ENCODE measurements around the gene FAM76B.

FAM76B gene

GRCh38 chr11:95732930-95733602 lies 56.5 kb downstream of the FAM76B start:
- no peak for DNase-seq (ENCODE audit: low read depth in 2 of 2)

DNA sequence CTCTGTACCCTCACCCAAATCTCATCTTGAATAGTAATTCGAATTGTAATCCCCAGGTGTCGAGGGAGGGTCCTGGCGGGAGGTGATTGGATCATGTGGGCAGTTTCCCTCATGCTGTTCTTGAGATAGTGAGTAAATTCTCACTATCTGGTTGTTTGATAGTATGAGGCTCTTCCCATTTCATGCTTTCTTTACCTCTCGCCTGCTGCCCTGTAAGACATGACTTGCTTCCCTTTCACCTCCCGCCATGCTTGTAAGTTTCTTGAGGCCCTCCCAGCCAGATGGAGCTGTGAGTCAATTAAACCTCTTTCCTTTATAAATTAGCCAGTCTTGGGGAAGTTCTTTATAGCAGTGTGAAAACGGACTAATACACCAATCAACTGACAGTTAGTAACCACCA lies 60.1 kb downstream of the FAM76B start:
- DNase-seq (ENCODE audit: low read depth in 2 of 2), result no peak

DNA sequence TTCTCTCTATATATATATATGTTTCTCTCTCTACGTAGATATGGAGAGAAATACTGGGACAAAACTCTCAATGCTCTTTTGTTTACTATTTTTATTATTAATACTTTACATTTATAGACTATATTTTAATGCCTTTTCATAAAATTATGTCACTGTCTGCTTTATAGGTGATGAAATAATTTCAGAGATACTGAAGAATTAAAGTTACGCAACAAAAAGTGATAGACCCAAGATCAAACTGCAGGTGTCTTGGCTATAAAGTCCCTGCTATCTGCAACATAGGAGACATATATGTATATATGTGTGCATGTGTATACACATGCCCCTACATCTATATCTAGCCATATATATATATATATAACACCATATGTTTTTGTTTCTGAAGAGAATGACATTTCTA lies 60.8 kb downstream of the FAM76B start:
- DNase-seq (ENCODE audit: low read depth in 2 of 2), result no peak

DNA sequence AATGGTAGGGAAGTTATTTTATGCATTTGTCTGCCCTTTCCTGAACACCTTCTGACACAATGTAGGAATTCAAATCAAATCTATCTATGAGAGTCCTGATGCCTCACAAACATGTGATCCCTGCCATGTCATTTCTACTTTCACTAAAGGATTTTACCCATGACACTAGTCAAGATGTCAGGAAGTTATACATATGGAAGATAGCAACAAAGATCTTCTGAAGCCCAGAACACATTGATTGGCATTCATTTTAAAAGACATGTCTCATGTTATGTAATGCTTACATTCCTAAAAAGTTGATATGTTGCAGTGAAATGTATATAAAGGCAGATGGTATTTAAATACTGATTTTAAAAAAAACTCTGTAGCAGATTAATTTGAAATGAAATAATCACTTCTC lies 61.5 kb downstream of the FAM76B start:
- DNase-seq (ENCODE audit: low read depth in 2 of 2), result no peak

DNA sequence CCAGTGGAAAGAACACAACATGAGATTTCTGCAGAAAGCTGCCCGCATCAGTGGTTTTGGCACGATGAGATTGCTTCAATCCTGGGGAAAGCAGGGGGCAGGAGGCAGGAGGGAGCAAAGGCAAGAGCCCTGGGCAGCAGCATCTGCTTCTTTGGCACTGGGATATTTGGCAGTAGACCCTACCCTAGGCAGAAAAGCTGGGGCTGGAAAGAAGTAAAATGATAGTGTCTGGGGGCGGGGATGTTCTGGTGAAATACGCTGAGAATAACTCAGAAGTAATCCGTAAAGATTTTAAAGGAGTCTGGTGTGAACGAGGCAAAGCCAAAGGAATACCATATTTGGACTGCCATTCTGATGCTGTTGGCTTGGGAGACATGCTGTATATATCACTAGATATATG lies 62.0 kb downstream of the FAM76B start:
- DNase-seq (ENCODE audit: low read depth in 2 of 2), result no peak

- no peak for DNase-seq (ENCODE audit: low read depth in 2 of 2)
Measured at GRCh38 chr11:95727111-95727510, 62.5 kb downstream of the FAM76B start.

DNA sequence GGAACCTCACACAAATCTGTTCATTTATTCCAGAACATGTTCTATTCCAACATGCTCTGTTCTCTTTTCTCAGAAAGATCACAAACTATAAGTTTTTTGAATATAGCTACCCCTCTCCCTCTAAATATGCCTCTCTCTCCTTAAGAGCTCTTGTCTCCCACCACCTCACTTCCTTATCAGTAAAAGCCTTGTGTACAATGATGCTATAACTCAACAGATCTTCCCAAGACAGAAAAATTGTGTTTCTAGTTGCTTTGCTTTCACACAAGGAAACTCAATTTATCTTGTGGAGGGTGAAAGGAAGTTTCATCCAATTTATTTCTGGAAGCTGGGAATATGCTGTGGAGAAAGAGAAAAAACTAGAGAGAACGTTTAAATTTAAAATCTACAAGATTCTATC lies 64.4 kb downstream of the FAM76B start:
- no peak for DNase-seq (ENCODE audit: low read depth in 2 of 2)

DNA sequence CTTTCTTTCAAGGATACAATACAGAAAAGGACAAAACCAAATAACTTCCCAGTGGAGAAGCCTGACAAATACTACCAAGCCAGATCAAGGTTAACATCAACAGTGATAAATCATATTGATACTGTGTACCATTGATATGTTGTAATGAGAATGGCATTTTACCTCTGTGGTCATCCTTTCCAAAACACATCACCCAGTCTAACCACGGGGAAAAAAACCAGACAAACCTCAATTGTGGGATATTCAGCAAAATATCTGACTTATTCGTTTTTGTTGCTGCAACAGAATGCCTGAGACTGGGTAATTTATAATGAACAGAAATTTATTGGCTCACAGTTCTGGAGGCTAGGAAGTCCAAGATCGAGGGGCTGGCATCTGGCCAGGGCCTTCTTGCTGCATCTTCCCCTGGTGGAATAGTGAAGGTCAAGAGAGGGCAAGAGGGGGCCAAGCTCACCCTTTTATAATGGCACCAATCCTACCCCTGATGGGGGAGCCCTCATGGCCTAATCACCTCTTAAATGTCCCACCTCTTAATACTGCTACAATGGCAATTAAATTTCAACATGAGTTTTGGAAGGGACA lies 66.1 kb downstream of the FAM76B start:
- no peak for DNase-seq (ENCODE audit: low read depth in 2 of 2)

- no peak for DNase-seq (ENCODE audit: low read depth in 2 of 2)
Measured at GRCh38 chr11:95720195-95720594, 69.4 kb downstream of the FAM76B start.

Measured in stimulated activated CD8-positive, alpha-beta memory T cell treated with anti-CD3 and anti-CD28 coated beads, Interleukin-7, amount 100 ng/mL, for 4 hours (primary cell).